ENCODE results near the gene LRRFIP2.
A peak's percentile ranks its signal among the peaks of the same experiment; 100 is the strongest.

The LRRFIP2 gene

DNA sequence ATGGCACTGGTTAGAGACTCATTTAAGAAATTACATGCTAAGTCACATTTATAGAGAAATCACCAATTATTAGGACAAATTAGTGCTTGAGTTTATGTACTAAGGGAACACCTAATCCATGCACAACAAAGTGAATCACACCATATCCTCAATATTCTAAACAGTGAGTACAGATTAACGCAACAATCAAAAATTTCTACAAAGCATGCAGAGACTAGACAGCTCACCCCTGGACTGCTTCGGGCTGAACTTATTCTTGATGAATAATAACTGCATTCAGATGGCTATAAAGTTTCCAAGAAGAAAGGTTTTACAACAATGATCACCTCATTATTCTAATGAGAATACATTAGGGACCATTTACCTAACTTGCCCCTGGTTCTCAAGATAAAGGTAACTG, 66.5 kb downstream of the LRRFIP2 start:
- Mint-ChIP-seq H3K4me3 (no peak overlapping the region), H3K27ac (no peak overlapping the region), H3K36me3 (peaks cover 3 to 8% of the 10 kb centered on the region in 2 donors), H3K4me1 (peaks cover 0 to 2% of the 10 kb centered on the region in 2 donors), H3K9me3 (no peaks in the 10 kb centered on the region), H3K27me3 (no peaks in the 10 kb centered on the region)
- DNase-seq = no peak
- no peak for ATAC-seq (replicated peaks)

DNA sequence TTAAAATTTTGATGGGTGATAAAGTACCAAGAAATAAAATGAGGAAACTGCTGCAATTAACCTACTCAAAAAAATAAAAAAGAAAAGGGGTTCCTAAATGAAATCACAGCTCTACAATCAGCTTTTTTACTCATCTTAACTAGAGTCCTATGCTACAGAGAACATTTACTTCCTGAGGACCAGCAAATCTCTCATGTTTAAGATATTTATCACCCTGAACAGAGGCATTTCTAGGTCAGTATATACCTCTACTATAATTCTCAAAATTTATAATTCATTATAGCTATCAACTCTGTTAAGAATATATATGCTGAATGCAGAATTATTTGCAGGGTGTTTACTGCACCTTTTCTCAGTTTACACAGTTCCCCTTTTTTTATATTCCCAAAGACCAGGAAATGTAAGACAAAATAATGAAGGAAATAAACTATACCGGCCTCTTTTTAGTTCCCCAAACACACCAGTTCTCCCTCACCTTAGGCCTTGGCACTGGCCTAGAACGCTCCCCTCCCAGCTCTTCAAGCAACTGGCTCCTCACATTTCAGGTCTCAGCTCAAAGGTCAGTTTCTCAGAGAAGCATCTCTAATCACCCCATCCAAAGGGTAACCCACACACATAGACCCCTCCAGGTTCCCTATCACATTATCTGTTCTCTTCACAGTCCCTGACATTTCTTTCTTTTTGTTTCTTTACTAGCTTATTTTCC, 71.1 kb downstream of the LRRFIP2 start:
- Mint-ChIP-seq H3K4me3 (no peak overlapping the region), H3K27me3 (no peaks in the 10 kb centered on the region), H3K36me3 (peaks cover 0 to 4% of the 10 kb centered on the region in 2 donors), H3K27ac (no peak overlapping the region), H3K9me3 (no peaks in the 10 kb centered on the region), H3K4me1 (peaks cover 0 to 2% of the 10 kb centered on the region in 2 donors)
- DNase-seq (no peak), ATAC-seq (replicated peaks) (no peak)

DNA sequence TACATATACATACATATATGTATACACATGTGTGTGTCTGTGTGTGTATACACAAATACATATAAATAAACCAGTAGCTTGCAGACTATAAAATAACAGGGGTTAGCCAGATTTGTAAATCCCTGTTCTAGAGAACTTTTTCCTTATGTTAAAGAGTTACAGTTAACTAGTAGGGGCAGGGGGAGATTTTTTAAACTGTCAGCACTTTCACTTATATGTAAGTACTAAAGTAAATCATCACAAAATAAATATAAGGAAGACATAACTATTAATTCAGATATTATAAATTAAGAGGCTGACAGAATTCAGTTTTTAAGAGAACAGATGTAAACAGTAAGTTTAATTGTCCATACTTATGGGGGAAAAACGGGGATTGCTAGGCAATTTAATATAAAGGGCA, 74.0 kb downstream of the LRRFIP2 start:
- no peak overlapping the region for H3K4me3 Mint-ChIP-seq
- no peak overlapping the region for H3K27ac Mint-ChIP-seq
- peaks cover 0 to 2% of the 10 kb centered on the region in 2 donors for H3K4me1 Mint-ChIP-seq
- DNase-seq (no peak), ATAC-seq (replicated peaks) (no peak)
- H3K27me3 Mint-ChIP-seq = no peaks in the 10 kb centered on the region
- no peaks in the 10 kb centered on the region for H3K9me3 Mint-ChIP-seq
- peaks cover 0 to 4% of the 10 kb centered on the region in 2 donors for H3K36me3 Mint-ChIP-seq

DNA sequence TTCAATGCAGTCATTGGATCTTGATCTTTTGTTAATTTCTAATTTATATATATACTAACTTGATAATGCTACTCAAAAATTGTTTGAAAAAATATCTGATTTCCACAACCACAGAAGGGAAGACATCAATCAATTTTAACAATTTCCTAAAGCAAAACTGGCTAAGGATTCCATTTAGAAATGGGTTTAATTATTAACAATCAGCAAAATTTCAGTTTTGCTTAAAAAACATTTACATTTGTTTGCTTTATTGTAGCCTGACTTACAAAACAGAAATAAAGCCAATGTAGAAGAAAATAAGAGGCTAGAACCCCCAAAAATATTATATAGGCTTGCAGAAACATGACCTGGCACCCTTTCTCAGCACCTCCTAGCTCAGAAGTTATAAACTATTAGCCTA, 74.9 kb downstream of the LRRFIP2 start:
- peaks cover 0 to 4% of the 10 kb centered on the region in 2 donors for H3K36me3 Mint-ChIP-seq
- H3K27ac Mint-ChIP-seq = no peak overlapping the region
- ATAC-seq (replicated peaks) = no peak
- no peak overlapping the region for H3K4me3 Mint-ChIP-seq
- DNase-seq = no peak
- H3K27me3 Mint-ChIP-seq = no peaks in the 10 kb centered on the region
- peaks cover 0 to 2% of the 10 kb centered on the region in 2 donors for H3K4me1 Mint-ChIP-seq
- no peaks in the 10 kb centered on the region for H3K9me3 Mint-ChIP-seq

DNA sequence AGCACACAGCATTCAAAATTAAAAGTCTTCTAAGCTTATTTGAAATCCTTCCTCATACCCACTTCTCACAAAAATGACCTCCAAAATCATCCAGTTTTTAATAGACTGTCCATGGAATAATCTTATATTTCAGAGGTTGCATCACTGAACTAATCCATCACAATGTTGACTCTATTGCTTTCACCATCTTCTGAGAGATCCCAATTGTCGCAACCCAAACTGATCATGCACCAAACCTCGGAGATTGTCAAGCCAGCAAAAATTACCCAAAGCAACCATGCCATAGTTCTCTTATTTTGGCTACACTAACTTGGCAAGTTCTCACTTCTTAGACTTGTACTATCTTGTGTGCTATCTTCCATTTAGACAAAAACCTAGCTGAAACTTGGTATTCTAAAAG, 75.5 kb downstream of the LRRFIP2 start:
- Mint-ChIP-seq H3K4me3 (no peak overlapping the region), H3K27ac (no peak overlapping the region), H3K36me3 (peaks cover 1 to 4% of the 10 kb centered on the region in 2 donors), H3K9me3 (no peaks in the 10 kb centered on the region), H3K27me3 (no peaks in the 10 kb centered on the region), H3K4me1 (peaks cover 0 to 2% of the 10 kb centered on the region in 2 donors)
- no peak for DNase-seq
- ATAC-seq (replicated peaks) = no peak

DNA sequence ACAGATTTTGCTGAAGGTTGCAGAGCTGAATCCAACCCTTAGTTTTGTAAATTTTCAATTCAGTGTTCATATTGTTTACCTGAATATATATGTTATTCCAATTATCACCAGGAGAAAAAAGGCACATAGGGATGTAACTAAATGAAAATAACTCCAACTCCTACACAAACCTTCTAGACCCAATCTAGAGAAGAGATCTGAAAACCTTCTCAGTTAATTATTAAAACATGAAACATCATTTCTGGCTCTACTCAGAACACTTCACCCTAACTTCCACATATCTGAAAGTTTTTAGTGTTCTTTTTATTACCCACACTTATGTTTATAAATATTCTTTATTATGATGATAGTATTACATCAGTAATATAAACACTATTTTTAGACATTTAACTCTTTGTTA, 76.6 kb downstream of the LRRFIP2 start:
- Mint-ChIP-seq H3K9me3 (no peaks in the 10 kb centered on the region), H3K36me3 (peaks cover 9% of the 10 kb centered on the region in 2 donors), H3K4me1 (no peaks in the 10 kb centered on the region), H3K4me3 (no peak overlapping the region), H3K27me3 (no peaks in the 10 kb centered on the region), H3K27ac (no peak overlapping the region)
- peak in 1 of 2 donors; percentile 42 for ATAC-seq (replicated peaks)
- DNase-seq = no peak

DNA sequence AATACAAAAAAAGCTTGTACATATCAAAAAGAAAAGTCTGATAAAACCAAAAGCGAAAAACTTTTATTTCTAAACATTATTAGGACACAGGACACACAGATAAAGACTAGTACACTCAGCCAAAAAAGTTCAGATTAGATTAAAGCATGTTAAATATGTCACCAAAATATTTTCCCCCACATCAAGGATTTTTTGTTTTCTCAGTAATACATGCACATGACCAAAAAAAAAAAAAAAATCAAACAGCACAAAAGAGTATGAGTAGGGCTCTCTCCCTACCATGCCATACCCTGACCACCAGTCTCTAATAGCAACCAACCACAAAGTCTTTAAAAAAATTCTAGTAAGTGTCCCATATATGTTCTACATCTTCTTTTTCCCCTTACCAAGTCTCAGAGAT, 77.4 kb downstream of the LRRFIP2 start:
- no peak for ATAC-seq (replicated peaks)
- DNase-seq = no peak
- no peaks in the 10 kb centered on the region for H3K9me3 Mint-ChIP-seq
- no peaks in the 10 kb centered on the region for H3K27me3 Mint-ChIP-seq
- H3K36me3 Mint-ChIP-seq = peaks cover 12 to 15% of the 10 kb centered on the region in 2 donors
- no peaks in the 10 kb centered on the region for H3K4me1 Mint-ChIP-seq
- no peak overlapping the region for H3K4me3 Mint-ChIP-seq
- H3K27ac Mint-ChIP-seq = no peak overlapping the region

DNA sequence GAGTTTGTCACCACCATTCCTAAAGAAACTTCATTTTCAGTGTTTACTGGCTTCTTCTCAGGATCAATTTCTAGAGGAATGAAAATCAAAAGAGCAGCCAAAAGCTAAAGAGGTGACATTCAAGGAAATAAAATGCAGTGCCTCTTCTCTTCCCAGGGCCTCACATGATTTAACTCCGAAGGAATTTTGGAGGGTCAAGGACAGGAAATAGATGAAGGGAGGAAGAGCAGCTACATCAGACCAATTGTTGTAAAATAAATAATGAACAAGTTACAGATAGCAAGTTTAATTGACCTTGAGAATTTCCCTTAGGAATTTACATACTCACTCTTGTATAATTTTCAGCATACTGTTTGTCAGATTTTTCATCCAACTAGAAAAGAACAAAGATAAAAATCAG, 78.1 kb downstream of the LRRFIP2 start:
- Mint-ChIP-seq H3K4me3 (no peak overlapping the region), H3K27me3 (no peaks in the 10 kb centered on the region), H3K36me3 (peaks cover 15% of the 10 kb centered on the region in 2 donors), H3K9me3 (no peaks in the 10 kb centered on the region), H3K4me1 (no peaks in the 10 kb centered on the region), H3K27ac (no peak overlapping the region)
- no peak for ATAC-seq (replicated peaks)
- DNase-seq = no peak

DNA sequence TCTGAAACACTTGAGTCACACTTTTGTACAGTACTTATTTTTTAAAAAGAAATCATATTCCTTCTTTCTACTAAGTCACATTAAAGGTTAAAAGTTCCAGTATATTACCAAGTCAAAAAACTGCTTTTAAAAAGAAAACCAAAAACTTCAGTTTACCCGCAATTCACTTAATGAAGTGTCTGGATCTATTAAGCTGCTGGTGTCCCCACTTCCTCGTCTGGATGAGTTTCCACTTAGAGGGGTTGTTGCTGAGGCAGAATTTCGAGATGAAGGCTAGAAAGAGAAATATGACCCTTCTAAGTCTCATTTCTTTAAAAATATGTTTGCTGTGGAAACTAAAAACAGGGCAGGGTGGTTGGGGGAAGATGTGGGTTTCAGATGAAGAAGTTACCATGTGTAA, 79.7 kb downstream of the LRRFIP2 start:
- no peak overlapping the region for H3K27ac Mint-ChIP-seq
- H3K27me3 Mint-ChIP-seq = no peaks in the 10 kb centered on the region
- H3K9me3 Mint-ChIP-seq = no peaks in the 10 kb centered on the region
- ATAC-seq (replicated peaks) (no peak), DNase-seq (no peak)
- no peak overlapping the region for H3K4me3 Mint-ChIP-seq
- no peaks in the 10 kb centered on the region for H3K4me1 Mint-ChIP-seq
- peaks cover 15 to 17% of the 10 kb centered on the region in 2 donors for H3K36me3 Mint-ChIP-seq

DNA sequence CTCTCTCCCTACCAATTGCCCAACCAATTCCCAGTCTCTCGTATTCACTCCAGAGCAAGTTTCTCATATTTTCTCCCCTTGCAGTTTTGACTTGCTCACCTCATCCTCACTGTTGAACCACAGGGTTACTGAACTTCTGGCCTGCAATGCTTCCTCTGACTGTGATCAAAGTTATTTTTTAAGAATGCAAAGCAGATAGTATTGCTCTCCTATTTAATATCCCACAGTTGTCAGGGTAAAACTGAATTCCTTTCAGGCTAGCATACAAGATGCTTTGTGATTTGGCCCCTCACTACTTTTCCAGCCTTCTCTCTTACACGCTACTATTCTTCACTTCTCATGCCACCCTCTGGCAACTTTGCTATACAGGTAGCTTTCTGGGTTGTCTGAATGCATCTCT, 80.9 kb downstream of the LRRFIP2 start:
- Mint-ChIP-seq H3K27ac (no peak overlapping the region), H3K9me3 (no peaks in the 10 kb centered on the region), H3K4me1 (no peaks in the 10 kb centered on the region), H3K4me3 (no peak overlapping the region), H3K36me3 (peaks cover 15 to 17% of the 10 kb centered on the region in 2 donors), H3K27me3 (no peaks in the 10 kb centered on the region)
- DNase-seq (no peak), ATAC-seq (replicated peaks) (no peak)

DNA sequence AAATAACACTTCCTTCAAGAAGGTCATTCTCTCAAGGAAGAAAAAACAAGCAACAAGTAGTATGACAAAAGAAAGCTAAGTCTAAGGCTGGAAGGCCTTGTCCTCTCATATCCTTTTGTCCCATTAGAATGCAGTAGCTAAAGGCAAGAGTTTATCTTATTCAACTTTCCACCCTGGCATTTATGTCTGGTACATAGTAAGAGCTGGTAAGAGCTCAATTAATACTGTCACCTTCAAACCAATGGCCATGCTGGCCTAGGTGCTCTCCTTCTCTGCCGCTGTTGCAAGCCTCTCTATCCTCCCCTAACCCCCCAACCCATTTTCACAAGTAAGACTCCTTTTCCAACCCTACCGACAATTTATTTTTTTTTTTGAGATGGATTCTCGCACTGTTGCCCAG, 81.9 kb downstream of the LRRFIP2 start:
- no peaks in the 10 kb centered on the region for H3K9me3 Mint-ChIP-seq
- peaks cover 15 to 17% of the 10 kb centered on the region in 2 donors for H3K36me3 Mint-ChIP-seq

DNA sequence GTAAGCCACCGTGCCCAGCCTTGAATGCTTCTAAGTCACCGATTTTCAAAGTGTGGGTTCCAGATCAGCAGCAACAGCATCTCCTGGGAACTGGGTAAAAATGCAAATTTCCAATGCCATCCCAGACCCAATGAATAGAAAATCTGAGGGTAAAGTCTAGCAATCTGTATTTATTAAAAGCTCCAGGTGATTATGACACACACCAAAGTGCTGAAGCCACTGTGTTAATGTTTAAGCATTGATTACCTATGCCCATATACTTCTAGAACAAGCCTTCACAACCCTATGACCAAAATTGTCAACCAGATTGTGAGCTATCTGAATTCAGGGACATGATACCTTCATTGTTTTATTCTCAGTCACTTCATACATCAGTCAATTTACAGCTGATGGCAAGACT, 86.5 kb downstream of the LRRFIP2 start:
- no peak for DNase-seq
- Mint-ChIP-seq H3K27ac (no peak overlapping the region), H3K4me1 (no peaks in the 10 kb centered on the region), H3K27me3 (no peaks in the 10 kb centered on the region), H3K9me3 (no peaks in the 10 kb centered on the region), H3K4me3 (no peak overlapping the region), H3K36me3 (peaks cover 17 to 19% of the 10 kb centered on the region in 2 donors)
- no peak for ATAC-seq (replicated peaks)

More for the DNA sequence above, 81.9 kb downstream of the LRRFIP2 start:
- no peak for DNase-seq
- no peak for ATAC-seq (replicated peaks)
- Mint-ChIP-seq H3K4me3 (no peak overlapping the region), H3K27ac (no peak overlapping the region), H3K27me3 (no peaks in the 10 kb centered on the region), H3K4me1 (no peaks in the 10 kb centered on the region)

DNA sequence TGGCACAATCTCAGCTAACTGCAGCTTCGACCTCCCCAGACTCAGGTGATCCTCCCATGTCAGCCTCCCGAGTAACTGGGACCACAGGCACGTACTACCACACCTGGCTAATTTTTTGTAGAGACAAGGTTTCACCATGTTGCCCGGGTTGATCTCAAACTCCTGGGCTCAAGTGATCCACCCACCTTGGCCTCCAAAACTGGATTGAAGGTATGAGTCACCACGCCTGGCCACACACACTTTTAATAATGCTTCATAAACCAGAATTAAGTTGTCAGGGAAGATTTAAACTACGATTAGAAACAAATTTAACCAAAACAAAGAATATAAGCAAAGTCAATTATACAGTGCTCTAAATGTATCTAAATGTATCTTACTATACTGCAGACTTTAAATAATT, 87.5 kb downstream of the LRRFIP2 start:
- ATAC-seq (replicated peaks) = no peak
- Mint-ChIP-seq H3K36me3 (peaks cover 11 to 15% of the 10 kb centered on the region in 2 donors), H3K27me3 (no peaks in the 10 kb centered on the region), H3K4me1 (no peaks in the 10 kb centered on the region), H3K27ac (no peak overlapping the region), H3K9me3 (no peaks in the 10 kb centered on the region), H3K4me3 (no peak overlapping the region)
- DNase-seq = no peak

DNA sequence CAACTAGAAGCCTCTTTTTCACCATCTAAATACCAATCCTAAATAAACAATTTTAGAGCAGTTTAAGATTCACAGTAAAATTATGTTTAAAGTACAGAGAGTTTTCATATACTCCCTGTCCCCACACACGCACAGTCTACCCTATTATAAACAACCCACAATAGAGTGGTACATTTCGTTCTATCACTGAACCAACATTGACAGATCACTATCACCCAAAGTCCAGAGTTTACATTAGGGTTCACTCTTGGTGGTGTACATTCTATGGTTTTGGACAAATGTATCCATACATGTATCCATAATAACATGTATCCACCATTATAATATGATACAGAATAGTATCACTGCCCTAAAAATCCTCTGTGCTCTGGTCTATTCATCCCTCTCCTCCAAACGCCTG, 92.1 kb downstream of the LRRFIP2 start:
- H3K4me3 Mint-ChIP-seq = no peak overlapping the region
- no peaks in the 10 kb centered on the region for H3K4me1 Mint-ChIP-seq
- H3K27ac Mint-ChIP-seq = no peak overlapping the region
- ATAC-seq (replicated peaks) (no peak), DNase-seq (no peak)
- no peaks in the 10 kb centered on the region for H3K27me3 Mint-ChIP-seq
- H3K36me3 Mint-ChIP-seq = peaks cover 22 to 29% of the 10 kb centered on the region in 2 donors
- no peaks in the 10 kb centered on the region for H3K9me3 Mint-ChIP-seq

DNA sequence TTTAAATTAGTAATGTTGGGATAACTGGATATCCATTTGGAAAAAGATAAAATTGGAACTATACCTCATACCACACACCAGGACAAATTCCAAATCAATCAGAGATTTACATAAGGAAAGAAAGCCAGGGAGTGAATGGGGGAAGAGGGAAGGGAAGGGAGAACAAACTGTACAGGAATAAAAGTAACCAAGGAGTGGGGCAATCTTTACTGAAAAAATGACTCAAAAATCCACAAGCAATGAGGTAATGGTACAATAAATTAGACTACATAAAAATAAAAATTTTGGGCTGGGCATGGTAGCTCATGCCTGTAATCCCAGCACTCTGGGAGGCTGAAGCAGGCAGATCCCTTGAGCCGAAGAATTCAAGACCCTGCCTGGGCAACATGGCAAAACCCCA, 98.4 kb downstream of the LRRFIP2 start:
- DNase-seq = no peak
- Mint-ChIP-seq H3K27me3 (no peaks in the 10 kb centered on the region), H3K4me3 (no peak overlapping the region), H3K36me3 (peaks cover 39 to 47% of the 10 kb centered on the region in 2 donors), H3K27ac (no peak overlapping the region), H3K4me1 (peaks cover 0 to 2% of the 10 kb centered on the region in 2 donors), H3K9me3 (no peaks in the 10 kb centered on the region)
- no peak for ATAC-seq (replicated peaks)
